NK-92 (cell line): ENCODE measurements around the gene NPHP4.

Experiments
- DNase-seq: peaks from one replicate; lab custom pipeline; 2025; ENCODE audit not compliant: unreplicated experiment; lab: John Stamatoyannopoulos, UW

Gene NPHP4

GRCh38 chr1:5839161-5839880 is 152.9 kb downstream of the NPHP4 start:
- DNase-seq = no peak

GRCh38 chr1:5837976-5838653 is 154.1 kb downstream of the NPHP4 start:
- no peak for DNase-seq

GRCh38 chr1:5836776-5837440 is 155.3 kb downstream of the NPHP4 start:
- no peak for DNase-seq

- no peak for DNase-seq
Observed at GRCh38 chr1:5835179-5835562, 157.1 kb downstream of the NPHP4 start.

GRCh38 chr1:5834477-5835178 is 157.6 kb downstream of the NPHP4 start:
- DNase-seq = no peak

DNA sequence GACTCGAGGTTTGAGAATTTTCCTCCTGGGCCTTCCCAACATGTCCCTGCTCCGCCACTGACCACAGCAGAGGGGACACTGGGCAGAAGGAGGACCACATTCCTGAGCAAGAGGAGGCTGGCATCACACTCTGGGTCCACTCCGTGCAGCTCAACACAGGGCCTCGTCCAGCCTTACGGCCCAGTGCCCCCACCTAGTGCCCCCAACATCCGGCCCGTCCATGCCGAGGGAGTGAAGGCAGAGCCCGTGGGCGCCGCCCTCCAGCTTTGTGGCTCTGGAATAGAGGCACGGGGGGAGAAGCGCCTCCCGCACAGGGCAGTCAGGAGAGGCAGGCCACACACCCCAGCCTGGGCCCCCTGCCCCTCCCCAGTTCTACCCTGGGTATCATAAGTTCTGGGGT is 158.3 kb downstream of the NPHP4 start:
- no peak for DNase-seq

DNA sequence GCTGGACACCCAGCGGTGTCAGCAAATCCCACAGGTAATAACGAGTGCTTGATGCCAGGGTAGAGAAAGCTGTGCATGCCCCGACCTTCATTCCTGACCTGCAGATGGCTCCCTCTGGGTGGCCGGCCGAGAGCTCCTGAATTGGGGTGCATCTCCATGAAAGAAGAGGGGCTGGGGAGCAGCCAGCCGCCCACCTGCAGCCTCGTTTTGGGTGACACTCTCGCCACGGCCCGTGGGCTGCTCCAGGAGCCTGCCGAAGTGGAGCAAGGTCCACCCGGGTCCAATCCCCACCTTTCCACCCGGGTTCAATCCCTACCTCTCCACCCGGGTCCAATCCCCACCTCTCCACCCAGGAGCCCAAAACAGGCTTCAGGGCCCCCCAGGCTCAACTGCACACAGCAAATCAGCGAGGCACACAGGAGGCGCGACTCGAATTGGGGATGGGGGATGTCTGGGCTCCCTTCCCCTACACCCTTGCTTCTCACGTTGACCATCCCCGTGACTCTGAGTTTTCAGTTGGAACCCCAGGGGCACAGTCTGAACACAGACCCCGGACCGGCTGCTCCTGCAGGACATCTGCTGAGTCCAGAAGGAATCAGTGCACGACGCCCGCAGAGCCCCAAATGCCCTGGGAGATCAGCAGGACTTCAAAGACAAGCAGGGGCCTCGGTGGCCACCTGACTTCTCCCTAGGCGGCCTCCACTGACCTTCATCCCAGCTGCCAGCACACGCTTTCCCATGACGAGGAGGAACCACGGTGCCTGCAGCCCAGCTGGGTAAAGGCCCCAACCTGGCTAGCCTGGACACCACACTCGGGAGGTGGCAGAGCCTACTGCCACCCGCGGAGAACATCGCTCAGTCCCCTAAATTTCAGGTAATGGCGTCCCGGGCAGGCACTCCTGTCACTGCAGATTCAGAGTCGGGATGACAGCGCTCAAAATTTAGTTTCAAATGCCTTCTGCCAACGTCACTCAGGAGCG is 159.0 kb downstream of the NPHP4 start:
- DNase-seq = no peak

GRCh38 chr1:5831600-5832335 is 160.5 kb downstream of the NPHP4 start:
- no peak for DNase-seq

DNA sequence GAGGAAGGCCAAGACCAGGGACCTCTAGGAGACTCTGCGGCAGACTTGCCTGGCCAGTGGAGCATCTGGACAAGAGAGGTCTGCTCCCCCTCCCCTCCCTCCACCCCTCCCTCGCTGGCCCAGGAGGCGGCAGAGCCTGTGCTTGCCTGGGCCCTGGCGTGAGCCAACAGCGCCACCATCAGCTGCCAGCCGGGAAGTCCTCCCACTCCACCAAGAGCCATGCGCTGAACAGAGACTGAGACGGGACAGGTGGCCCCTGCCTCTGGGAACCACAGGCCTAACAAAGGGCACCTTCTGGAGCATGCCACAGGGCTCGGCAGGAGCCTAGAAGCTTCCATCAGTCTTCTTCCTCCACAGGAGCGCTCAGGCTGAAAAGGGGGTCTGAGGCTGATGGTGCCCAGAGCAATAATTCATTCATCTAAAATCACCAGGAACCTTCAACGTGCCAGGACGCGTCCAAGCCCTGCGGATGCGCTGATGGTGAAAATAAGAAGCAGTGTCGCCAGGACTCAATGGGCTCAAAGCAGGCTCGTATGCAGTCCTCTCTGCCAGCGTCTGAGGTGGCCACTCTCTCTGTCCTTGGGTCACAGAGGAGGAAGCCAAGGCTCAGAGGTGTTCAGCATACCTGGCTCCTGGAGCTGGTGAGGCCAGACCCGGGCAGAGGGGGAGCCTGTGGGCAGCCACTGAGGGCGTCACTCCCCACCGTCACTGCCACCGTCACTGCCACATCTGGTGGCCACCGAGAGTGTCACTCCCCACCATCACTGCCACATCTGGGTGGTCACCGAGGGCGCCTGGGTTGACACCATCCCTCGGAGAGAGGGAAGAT is 161.2 kb downstream of the NPHP4 start:
- no peak for DNase-seq

DNA sequence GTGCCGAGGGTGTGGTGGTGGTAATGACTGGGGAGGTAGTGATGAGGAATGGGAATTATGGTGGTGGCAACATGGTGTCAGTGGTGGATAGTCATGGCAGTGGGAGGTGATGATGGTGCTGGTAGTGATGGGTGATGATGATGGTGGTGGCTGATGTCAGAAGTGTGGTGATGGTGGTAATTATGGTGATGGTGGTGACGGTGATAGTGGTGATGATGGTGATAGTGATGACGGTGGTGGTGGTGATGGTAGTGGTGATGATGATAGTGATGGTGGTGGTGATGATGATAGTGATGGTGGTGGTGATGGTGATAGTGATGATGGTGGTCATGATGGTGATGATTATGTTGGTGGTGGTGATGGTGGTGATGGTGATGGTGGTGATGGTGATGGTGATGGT is 162.8 kb downstream of the NPHP4 start:
- no peak for DNase-seq

GRCh38 chr1:5828308-5828935 is 163.8 kb downstream of the NPHP4 start:
- DNase-seq = no peak

GRCh38 chr1:5827516-5827915 is 164.7 kb downstream of the NPHP4 start:
- no peak for DNase-seq

GRCh38 chr1:5826601-5827000 is 165.6 kb downstream of the NPHP4 start:
- DNase-seq = no peak

- DNase-seq = no peak
Observed at GRCh38 chr1:5822726-5823125, 169.5 kb downstream of the NPHP4 start.

DNA sequence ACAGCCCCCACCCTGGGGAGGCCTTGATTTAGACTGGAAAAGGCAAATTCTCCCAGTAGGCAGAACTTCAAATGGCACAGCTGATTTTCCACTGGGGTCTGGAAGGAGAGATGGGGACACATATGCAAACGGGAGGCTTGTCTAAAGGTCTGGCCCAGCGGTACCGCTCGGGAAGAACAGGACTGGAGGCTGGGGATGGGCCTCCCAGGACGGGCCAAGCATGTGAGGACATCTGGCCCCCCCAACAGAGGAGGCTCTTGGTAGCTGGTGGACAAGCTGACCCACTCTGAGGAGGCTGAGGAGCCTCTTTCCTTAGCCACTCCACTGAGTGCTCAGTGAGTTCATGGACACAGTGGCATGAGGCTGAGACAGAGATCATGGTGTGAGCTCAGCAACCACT is 170.0 kb downstream of the NPHP4 start:
- no peak for DNase-seq

GRCh38 chr1:5821540-5822176 is 170.6 kb downstream of the NPHP4 start:
- DNase-seq = no peak

DNA sequence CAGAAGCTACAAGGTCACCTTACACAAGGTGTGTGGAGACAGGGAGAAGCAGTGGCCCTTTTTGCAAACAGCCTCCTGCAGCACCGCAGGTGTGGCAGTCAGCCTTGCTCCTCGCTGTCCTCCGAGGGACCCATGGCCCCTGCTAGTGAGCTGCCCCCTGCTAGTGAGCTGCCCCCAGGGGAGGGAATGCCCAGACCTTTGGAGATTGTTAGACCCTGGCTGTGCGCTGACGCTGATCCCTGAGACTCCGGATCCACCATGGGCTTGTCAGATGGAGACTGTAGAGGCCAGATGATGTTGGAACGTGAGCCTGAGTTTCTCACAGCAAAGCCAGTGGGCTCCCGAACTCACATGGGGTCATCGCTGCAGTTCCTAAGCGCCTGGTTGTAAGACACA is 172.2 kb downstream of the NPHP4 start:
- no peak for DNase-seq

DNA sequence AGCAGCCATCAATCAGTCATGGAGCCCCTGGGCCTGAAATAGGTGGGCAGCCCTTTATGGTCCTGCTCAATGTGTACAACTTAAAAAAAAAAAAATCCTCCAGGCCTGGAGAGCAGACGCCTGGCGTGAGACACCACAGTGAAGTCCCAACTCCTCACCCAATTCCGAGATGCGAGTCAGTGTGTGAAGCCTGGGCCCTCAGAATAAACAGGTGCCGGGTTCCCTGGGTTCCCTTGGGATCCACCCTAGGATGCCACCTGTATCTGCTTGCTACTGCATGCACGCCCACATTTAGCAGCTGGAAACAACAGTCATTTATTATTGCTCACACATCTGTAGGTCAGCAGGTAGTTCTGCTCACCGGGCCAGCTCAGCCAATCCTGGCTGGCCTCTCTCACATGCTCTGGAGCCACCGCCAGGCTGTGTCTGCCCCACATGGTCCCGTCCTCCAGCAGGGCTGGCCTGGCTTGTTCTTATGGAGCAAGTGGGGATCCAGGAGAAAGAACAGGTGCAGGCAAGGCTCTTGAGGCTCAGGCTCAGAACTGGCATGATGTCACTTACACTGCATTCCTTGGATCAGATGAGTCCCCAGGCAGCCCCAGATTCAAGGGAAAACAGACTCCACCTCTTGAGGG is 172.7 kb downstream of the NPHP4 start:
- no peak for DNase-seq
